ENCODE data around the gene SLC25A22. TPM values are rescaled to one million over a fixed set of nuclear protein-coding genes. Genes with fewer than 3 reads are reported as not detected.
A peak's percentile ranks its signal among the peaks of the same experiment; 100 is the strongest.

Gene SLC25A22
- total RNA-seq, 1 experiment from 2014 or later = 31.8 TPM

GRCh38 chr11:792535-792821 lies 5.6 kb downstream of the SLC25A22 start:
- H3K27me3 ChIP-seq (replicated peaks; ENCODE audit: control insufficient read depth, insufficient read depth, low read length) = no peaks in the 10 kb centered on the region
- intact Hi-C loops (cut with micrococcal nuclease; ENCODE audit: unreplicated experiment) = no loop called here
- peaks cover 15% of the 10 kb centered on the region for H3K36me3 Mint-ChIP-seq (ENCODE audit: insufficient read depth, unreplicated experiment)
- H3K27me3 Mint-ChIP-seq (ENCODE audit: insufficient read depth, unreplicated experiment) = no peaks in the 10 kb centered on the region
- peaks cover 9% of the 10 kb centered on the region for H3K4me1 ChIP-seq
- H3K4me1 Mint-ChIP-seq (ENCODE audit: low read depth, unreplicated experiment) = no peaks in the 10 kb centered on the region
- no peak for TF ChIP-seq CTCF (IDR thresholded peaks at IDR 0.05; ENCODE audit: insufficient read depth in 1 of 2, low read depth in 1 of 2, low read length in 1 of 2, severe bottlenecking in 1 of 2, unreplicated experiment in 1 of 2)
- no peaks in the 10 kb centered on the region for H3K36me3 ChIP-seq (ENCODE audit: control insufficient read depth, insufficient read depth, low read length)
- H3K9me3 Mint-ChIP-seq (ENCODE audit: unreplicated experiment) = no peaks in the 10 kb centered on the region
- BruUV-seq (replicated peaks) = no TSS peak
- no peak overlapping the region for H3K4me3 ChIP-seq (ENCODE audit: low read depth, low read length)
- no peak overlapping the region for H3K27ac Mint-ChIP-seq (ENCODE audit: unreplicated experiment)
- no peaks in the 10 kb centered on the region for H3K9me3 ChIP-seq
- CTCF ChIA-PET = no interaction called here
- DNase-seq = no peak
- POLR2A ChIA-PET = no interaction called here
- H3K4me3 Mint-ChIP-seq (ENCODE audit: unreplicated experiment) = no peak overlapping the region

GRCh38 chr11:791658-792534 lies 6.2 kb downstream of the SLC25A22 start:
- BruUV-seq (replicated peaks) = TSS peak; percentile 29

More at GRCh38 chr11:791658-792534, 6.2 kb downstream of the SLC25A22 start:
- no peak overlapping the region for H3K4me3 ChIP-seq (ENCODE audit: low read depth, low read length)
- Mint-ChIP-seq H3K36me3 (ENCODE audit: insufficient read depth, unreplicated experiment) (peaks cover 13% of the 10 kb centered on the region), H3K27me3 (ENCODE audit: insufficient read depth, unreplicated experiment) (no peaks in the 10 kb centered on the region), H3K27ac (ENCODE audit: unreplicated experiment) (no peak overlapping the region), H3K4me3 (ENCODE audit: unreplicated experiment) (no peak overlapping the region), H3K9me3 (ENCODE audit: unreplicated experiment) (no peaks in the 10 kb centered on the region), H3K4me1 (ENCODE audit: low read depth, unreplicated experiment) (no peaks in the 10 kb centered on the region)
- ChIA-PET POLR2A (no interaction called here), CTCF (no interaction called here)
- no peak for DNase-seq
- H3K4me1 ChIP-seq = peaks cover 6% of the 10 kb centered on the region
- no peaks in the 10 kb centered on the region for H3K36me3 ChIP-seq (ENCODE audit: control insufficient read depth, insufficient read depth, low read length)
- no peak for TF ChIP-seq CTCF (IDR thresholded peaks at IDR 0.05; ENCODE audit: insufficient read depth in 1 of 2, low read depth in 1 of 2, low read length in 1 of 2, severe bottlenecking in 1 of 2, unreplicated experiment in 1 of 2)
- H3K27me3 ChIP-seq (replicated peaks; ENCODE audit: control insufficient read depth, insufficient read depth, low read length) = no peaks in the 10 kb centered on the region
- intact Hi-C loops (cut with micrococcal nuclease; ENCODE audit: unreplicated experiment) = no loop called here
- no peaks in the 10 kb centered on the region for H3K9me3 ChIP-seq
